Fibroblast of pulmonary artery (primary cell): ENCODE results near the gene RAPGEF1.

Experiments
- DNase-seq: peaks from one replicate; pipeline ENCODE4 v3.0.0-alpha.2; 2010; ENCODE audit warnings: low read depth
- H3K4me3 ChIP-seq: replicated peaks from 2 replicates; pipeline ENCODE4 v1.5.1; 2011; ENCODE audit warnings: low read depth, mild to moderate bottlenecking, control low read depth, low read length, moderate library complexity
- CTCF ChIP-seq: IDR thresholded peaks from 2 replicates; pipeline ENCODE4 v1.5.1; 2011; ENCODE audit warnings: mild to moderate bottlenecking, control low read depth, low read length, inconsistent platforms; ENCODE audit errors: missing control alignments

The RAPGEF1 gene

GRCh38 chr9:131695836-131696460, 43.9 kb downstream of the RAPGEF1 start:
- H3K4me3 ChIP-seq, result no peak overlapping the region
- DNase-seq, result no peak
- TF ChIP-seq CTCF, result no peak

GRCh38 chr9:131695366-131695765, 44.5 kb downstream of the RAPGEF1 start:
- TF ChIP-seq CTCF, result no peak
- H3K4me3 ChIP-seq, result no peak overlapping the region
- no peak for DNase-seq

- TF ChIP-seq CTCF, result no peak
- DNase-seq, result no peak
- H3K4me3 ChIP-seq, result no peak overlapping the region
These were observed 46.0 kb downstream of the RAPGEF1 start for GRCh38 chr9:131693651-131694597.

GRCh38 chr9:131692612-131693562, 47.0 kb downstream of the RAPGEF1 start:
- H3K4me3 ChIP-seq, result no peak overlapping the region
- no peak for TF ChIP-seq CTCF
- DNase-seq, result no peak

GRCh38 chr9:131691969-131692611, 47.8 kb downstream of the RAPGEF1 start:
- DNase-seq, result no peak
- H3K4me3 ChIP-seq, result no peak overlapping the region
- no peak for TF ChIP-seq CTCF

- H3K4me3 ChIP-seq, result no peak overlapping the region
- TF ChIP-seq CTCF, result no peak
- DNase-seq, result no peak
These were observed 48.8 kb downstream of the RAPGEF1 start for GRCh38 chr9:131690941-131691573.
